GM20000 (cell line): ENCODE results near the gene LIN52.

Experiments
- DNase-seq: peaks from one replicate; pipeline ENCODE4 v3.0.0; 2012; ENCODE audit warnings: low spot score
- TF ChIP-seq, protein P1 (sequence below): IDR thresholded peaks from 2 replicates; pipeline ENCODE4 v1.5.1; 2012; ENCODE audit warnings: mild to moderate bottlenecking, control low read depth; ENCODE audit errors: extremely low read depth, missing control alignments

LIN52 gene, protein sequence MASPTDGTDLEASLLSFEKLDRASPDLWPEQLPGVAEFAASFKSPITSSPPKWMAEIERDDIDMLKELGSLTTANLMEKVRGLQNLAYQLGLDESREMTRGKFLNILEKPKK

DNA sequence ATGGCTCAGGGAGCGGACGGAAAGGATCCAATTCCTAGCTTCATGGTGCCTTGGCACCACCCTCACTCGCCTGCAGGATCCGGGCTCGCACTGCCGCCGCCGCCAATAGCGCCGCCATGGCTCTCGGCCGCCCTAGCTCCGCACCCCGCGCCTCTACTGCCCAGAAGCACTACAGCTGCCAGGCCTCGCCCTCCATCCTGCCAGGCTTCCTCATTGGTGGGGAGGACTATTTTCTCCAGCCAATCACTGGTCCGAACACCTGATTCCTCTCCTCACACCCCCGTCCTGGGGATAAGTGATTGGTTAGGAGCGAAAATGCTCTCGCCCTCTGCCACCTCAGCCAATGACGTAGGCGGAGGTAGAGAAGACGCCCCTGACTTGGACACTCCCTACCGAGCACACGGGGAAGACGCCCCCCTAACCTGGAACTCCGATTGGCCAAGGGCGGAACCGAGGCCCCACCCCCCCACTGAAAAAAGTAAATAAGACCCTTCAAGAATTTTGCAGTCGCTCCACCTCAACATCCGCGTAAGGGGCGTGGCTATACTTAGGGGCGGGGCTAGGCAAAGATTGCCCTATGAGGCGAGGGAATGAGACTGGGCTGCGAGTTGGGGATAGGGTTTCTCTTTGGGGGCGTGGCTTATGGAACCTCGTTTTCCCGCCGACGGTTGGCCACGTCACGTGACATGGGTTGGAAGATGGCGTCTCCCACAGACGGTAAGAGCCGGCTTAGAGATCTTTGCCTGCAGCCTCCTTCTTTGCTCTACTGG lies at the start of gene LIN52, which contains the start of gene ALDH6A1:
Gene LIN52, plus strand, starts transcription at position 680 of the 770 bp plus-strand sequence. Its CDS starts 19 bp downstream, at position 699.
Gene ALDH6A1, minus strand, starts transcription at position 177 of the 770 bp plus-strand sequence. Its CDS starts 59 bp downstream, at position 118.
- TF ChIP-seq, protein P1, sequence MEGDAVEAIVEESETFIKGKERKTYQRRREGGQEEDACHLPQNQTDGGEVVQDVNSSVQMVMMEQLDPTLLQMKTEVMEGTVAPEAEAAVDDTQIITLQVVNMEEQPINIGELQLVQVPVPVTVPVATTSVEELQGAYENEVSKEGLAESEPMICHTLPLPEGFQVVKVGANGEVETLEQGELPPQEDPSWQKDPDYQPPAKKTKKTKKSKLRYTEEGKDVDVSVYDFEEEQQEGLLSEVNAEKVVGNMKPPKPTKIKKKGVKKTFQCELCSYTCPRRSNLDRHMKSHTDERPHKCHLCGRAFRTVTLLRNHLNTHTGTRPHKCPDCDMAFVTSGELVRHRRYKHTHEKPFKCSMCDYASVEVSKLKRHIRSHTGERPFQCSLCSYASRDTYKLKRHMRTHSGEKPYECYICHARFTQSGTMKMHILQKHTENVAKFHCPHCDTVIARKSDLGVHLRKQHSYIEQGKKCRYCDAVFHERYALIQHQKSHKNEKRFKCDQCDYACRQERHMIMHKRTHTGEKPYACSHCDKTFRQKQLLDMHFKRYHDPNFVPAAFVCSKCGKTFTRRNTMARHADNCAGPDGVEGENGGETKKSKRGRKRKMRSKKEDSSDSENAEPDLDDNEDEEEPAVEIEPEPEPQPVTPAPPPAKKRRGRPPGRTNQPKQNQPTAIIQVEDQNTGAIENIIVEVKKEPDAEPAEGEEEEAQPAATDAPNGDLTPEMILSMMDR: no peak
- peak; percentile 96 for DNase-seq

DNA sequence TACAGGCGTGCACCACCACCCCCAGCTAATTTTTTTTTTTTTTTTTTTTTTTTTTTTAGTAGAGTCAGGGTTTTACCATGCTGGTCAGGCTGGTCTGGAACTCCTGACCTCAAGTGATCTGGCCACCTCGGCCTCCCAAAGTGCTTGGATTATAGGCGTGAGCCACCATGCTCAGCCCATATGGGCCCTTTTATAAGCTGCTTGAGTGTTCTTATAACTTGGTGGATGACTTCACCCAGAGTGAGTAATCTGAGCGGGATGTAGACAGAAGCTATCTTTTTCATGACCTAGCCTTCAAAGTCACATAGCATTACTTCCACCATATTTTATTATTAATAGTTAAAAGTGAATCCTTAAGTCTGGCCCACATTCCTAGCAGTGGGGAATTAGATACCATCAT lies 49.2 kb upstream of the LIN52 start:
- DNase-seq: no peak

DNA sequence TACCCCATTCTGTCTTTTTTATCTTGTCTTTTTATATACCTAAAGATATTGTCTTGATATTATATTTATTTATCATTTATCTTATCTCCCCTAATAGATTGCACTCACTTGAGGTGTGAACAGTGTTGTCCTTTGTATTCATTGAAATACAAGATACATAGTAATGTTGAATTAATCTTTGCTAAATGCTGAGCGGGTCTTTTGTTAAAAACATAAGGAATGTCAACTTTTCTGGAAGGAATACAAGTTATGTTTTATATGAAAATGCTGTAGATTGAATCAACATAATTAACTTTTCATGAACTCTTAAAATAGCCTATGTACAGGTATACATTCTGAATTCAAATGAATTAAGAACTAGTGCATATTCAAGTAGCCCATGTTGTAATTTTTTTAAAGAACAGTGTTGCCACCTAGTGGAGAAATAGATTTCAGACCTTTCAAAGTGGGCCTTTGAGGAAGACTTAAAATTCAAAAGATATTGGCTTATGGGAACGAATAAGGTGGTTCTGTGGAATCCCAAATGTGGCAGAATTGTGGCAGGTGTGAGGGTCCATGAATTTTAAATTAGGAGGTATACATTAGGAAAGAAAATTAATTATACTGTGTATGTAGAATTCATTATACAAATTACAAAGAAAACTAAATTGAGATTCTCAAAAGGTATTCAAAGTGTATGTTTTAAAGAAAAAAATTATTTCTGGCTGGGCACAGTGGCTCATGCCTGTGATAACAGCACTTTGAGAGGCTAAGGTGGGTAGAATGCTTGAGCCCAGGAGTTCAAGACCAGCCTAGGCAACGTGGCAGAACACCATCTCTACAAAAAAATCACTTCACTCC lies 46.5 kb upstream of the LIN52 start:
- TF ChIP-seq, protein P1: peak; percentile 32
- DNase-seq: peak; percentile 50

More for the DNA sequence above, 49.2 kb upstream of the LIN52 start:
- TF ChIP-seq, protein P1: no peak

DNA sequence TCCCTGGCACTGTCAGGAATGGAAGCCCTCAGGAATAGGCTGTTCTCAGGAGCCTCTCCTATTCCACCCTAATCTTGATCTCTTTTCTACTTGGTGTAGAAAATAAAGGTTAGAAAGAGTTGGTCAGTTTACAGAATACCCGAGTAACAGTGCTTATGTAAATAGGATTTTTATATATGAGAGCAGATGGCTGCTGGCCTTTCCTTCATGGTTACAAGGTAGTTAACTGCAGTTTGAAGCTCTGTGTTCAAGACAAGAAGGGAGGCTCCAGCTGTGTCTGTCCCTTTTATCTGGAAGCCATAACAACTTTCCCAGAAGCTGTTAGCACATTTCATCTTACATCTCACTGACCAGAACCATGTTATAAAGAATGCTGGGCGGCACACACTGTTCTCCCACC lies 42.5 kb upstream of the LIN52 start:
- TF ChIP-seq, protein P1: no peak
- no peak for DNase-seq

DNA sequence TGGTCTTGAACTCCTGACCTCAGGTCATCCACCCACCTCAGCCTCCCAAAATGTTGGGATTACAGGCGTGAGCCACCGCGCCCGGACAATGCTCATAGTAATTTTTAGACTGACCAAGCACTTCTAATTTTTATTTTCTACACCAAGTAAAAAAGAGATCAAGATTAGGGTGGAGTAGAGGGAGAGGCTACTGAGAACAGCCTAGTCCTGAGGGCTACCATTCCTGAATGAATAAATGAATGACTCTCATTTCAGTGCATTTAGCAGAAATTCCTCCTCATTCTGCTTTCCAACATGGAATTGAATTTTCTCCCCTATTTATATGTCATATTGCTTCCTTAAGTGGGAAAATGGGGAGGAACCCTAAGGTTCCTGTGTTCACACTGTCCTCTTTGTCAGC lies 39.2 kb upstream of the LIN52 start:
- DNase-seq: no peak
- TF ChIP-seq, protein P1: no peak

DNA sequence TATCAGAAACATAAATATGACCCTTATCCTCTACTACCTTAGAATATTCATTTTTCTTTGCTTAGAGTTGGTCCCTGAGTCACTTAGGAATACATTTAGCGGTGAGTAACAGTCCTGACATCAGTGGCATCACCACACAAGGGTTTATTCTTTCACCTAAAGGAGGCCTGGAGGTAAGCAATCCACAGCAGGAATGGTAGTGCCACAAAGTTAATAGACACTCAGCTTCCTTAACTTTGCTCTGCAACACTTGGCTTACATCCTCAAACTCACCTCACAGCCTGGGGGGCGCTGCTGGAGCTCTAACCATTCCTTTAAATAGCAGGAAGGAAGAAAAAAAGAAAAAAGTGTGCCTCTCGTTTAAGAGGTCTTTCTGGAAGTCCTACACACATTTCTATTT lies 36.5 kb upstream of the LIN52 start:
- no peak for DNase-seq
- TF ChIP-seq, protein P1: no peak
